ENCODE results near the gene PIGM.

PIGM gene

DNA sequence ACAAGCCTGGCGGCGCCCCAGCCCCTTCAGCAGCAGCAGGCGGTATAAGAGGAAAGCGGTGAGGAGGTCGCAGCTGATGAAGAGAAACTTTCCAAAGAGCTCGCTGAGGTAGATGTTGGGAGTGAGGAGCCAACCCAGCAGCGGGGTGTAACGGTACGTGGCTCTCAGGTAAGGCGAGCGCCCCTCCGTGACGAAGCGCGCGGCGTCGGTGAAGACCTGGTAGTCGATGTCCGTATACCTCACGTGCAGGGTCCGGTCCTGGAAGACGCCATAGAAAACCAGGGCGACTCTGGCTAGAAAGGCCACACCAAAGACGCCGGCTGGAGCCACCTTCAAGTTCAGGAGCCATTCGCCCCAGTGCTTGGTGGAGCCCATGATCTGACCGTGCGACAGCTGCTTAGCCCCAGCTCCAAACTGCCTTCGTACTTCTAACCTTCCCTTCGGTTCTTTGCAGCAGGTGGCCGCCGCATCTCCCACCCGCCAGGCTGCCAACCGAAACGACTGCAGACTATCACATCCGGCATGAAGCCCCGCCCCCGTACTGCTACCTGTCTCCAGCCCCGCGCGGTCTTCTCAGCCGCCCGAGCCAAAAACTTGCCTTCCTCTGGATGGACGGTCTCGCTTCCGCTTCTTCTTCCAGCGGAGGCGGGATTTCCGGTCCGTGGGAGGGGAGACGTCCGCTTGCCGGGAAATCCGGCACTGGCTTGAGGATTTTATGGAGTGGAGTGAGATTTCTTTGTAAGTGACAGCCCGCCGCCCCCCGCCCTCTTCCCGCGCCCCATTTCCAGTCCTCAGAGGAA lies at the start of gene PIGM:
TSS of gene PIGM (minus strand) at position 626 of the 800 bp plus-strand sequence. CDS start at position 375, 251 bp downstream.
- DNase-seq (ENCODE audit: low read depth) = peak; percentile 91

DNA sequence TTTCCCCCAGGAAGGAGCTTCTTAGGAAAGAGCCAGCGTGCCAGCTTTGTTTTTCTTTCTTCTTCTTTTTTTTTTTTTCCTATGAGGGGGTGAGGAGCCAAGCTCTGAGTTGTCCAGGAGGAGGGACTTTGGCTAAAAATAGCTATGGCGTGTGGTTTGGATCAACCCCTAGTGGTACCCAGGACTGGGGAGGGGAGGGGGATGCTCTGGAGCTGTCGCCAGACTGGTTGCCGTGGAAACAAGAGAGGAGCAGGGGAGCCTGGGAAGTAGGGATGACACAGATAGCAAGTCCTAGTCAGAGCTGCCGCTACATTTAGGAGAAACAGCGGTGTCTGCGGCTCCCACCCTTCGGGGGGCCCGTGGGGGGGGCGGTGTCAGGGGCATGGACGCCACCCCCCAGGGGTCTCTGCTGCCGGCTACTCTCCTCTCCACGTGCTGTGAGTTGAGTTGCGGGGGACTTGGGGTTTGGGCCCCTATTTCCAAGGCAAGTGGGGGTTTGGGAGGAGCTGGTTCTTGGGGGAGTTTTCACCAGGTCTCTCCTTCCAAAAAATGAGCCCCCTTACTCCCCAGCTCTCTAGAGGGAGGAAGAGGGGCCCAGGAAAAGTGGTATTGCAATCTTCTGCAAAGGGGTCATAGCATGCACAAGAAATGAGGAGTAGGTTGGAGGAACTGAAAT lies 49.6 kb upstream of the PIGM start, which contains the start of gene KCNJ9:
TSS of gene KCNJ9 (plus strand) at position 278 of the 676 bp plus-strand sequence. CDS start 2,493 bp downstream, outside the sequence.
- DNase-seq (ENCODE audit: low read depth) = no peak

DNA sequence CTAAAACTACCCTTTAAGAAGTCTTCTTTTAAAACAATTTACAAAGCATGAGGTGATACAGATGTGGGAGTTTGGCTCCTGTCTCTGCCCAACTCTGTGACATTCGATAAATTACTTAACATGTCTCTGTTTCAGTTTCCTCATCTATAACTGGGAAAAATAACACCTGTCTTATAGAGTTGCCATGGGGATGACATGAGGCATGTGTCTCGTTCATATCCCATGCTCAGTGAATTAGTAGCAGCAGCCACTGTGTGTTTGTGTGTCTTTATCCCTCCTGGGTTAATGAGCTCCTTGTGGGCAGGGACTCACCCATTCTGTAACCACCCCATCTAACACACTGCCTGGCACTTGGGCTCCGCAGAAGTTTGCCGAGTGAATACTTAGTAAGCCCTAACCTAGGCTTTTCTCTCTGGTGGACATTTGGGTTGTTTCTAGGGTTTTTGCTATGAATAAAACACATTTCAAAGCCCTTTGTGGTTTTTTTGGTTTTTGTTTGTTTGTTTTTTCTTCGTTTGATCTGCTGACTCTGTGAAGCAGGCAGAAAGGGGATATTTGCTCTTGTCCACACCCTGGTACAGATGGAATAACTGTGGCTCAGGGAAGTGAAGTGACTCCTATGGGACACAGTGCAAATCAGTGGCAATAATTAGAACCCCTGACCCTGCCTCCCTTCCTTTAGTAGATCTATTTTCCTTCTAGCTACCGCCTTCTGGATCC lies 48.8 kb upstream of the PIGM start:
- DNase-seq (ENCODE audit: low read depth) = no peak

DNA sequence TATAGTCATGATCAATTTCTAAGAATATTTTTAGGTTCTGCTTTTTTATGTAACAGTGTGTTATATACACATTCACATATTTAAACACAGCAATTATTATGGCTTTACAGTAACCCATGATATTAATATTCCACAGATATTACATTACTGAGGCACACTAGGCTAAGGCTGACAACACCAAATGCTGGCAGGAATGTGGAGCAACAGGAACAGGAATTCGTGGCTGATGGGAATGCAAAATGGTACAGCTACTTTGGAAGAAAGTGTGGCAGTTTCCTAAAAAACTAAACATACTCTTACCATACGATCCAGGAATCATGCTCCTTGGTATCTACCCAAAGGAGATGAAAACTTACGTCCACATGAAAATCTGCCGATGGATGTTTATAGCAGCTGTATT lies 47.7 kb upstream of the PIGM start:
- no peak for DNase-seq (ENCODE audit: low read depth)

DNA sequence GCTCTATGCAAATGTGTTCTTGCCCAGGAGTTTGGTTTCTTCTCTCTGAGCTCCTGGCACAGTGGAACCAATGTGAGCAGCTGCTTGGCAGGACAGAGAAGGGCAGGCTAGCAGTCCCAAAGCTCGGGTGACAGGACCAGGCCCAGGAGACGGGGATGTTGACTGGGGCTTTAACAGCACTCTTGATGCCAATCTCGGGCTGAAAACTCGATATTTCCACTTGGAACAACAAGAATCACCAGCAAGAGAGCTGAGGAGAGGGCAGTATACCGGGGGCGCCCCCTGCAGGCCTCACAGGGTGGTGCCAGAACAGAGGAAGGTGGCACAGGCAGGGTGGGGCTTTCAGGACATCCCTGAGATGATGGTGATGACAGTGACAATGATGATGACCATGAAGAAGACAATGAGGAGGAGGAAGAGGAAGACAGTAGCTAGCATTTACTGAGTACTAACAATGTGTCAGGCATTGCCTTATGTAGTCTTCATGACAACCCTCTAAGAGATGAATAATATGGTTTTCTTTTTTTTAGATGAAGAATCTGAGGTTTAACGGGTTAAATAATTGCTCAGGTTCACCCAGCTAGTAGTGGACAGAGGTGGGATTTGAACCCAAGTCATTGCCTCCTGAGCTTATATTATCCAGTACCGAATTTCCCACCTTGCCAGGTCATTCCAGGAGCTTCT lies 46.9 kb upstream of the PIGM start:
- no peak for DNase-seq (ENCODE audit: low read depth)

DNA sequence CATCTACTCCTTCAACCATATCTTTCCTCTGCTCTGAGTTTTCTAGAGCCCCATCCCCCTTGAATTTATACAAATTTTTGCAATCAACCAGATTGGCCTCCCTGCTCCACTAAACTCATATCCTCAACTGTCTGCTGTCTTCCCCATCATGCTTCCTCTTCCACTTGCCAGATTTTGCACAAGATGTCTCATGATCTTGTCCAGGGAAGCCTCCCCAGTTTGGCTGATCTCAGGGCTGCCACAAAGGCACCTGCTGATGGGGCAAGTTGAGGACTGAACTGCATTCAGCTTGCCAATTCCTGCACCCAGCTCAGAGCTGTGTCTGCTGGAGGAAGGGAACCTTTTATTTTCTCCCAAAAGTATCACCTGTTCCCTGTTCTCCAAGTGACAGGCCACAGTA lies 45.7 kb upstream of the PIGM start:
- no peak for DNase-seq (ENCODE audit: low read depth)

DNA sequence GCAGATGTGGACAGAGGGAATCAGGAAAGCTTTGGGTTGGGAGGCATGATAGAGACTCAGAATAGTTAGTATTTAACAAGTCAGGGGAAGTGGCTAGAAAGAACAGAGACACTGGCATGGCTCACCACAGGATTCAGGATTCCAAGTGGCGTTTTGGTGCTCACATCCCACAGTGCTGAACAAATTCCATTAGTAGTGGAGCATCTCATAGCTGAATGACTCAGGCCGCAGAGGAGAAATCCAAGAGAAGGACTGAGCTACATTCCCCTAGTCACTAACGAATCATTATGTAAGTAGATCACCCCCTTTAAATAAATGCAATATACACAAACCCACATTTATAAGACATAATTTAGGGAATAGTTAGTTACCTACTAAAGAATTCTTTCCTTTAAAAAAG lies 44.5 kb upstream of the PIGM start:
- no peak for DNase-seq (ENCODE audit: low read depth)

DNA sequence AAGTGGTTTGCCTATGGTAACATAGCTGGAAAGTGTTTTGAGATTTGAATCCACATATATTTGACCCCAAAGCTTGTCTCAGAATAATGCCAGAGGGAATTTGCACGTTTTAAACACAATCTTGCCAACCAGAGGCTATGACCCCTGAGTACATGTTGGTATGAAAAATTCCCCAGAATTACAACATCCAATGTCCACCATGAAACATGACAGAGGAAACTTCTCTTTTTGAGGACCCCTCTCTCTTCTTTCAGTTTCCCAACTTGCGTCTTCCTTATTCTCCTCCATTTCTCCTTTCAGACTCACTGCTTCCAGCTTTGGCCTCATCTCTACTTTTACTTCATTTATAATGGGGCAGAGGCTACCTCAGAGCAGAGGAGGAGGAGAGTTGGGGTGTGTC lies 44.0 kb upstream of the PIGM start:
- DNase-seq (ENCODE audit: low read depth) = no peak

DNA sequence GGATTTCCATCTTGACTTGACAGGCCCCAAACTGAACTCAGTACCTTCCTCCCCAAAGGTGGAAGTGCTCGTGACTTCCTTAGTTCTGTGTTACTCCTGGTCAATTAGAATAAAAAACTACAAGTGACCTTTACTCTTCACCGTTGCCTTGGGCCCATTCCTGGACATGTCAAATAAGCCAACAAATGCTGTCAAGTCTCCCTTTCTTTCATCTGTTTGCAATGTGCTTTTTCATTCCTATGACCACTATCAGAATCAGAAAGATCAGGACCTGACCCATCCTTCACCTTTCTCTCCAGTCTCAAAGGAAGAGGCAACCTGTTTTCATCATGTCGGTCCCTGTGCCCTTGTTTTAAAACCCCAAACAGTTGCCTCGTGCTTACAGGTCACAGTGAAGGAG lies 43.1 kb upstream of the PIGM start:
- no peak for DNase-seq (ENCODE audit: low read depth)

DNA sequence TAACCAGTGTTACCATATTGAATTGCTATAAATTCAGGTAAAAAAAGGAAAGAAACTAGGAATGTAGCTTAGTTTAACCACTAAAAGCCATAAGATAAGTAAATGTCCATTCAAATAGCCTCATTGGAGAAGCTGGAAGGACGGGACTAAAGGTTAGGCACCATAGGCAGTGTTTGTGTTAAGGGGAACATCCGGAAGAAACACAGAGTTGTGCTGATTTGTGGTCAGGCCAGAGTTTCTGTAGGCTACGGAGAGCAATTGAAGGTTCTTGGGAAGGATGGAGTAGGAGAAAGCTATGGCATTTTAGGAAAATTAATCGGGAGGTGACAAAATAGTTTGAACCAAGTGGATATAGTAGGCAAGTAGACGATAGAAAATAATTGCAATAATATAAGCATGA lies 39.5 kb upstream of the PIGM start:
- no peak for DNase-seq (ENCODE audit: low read depth)

DNA sequence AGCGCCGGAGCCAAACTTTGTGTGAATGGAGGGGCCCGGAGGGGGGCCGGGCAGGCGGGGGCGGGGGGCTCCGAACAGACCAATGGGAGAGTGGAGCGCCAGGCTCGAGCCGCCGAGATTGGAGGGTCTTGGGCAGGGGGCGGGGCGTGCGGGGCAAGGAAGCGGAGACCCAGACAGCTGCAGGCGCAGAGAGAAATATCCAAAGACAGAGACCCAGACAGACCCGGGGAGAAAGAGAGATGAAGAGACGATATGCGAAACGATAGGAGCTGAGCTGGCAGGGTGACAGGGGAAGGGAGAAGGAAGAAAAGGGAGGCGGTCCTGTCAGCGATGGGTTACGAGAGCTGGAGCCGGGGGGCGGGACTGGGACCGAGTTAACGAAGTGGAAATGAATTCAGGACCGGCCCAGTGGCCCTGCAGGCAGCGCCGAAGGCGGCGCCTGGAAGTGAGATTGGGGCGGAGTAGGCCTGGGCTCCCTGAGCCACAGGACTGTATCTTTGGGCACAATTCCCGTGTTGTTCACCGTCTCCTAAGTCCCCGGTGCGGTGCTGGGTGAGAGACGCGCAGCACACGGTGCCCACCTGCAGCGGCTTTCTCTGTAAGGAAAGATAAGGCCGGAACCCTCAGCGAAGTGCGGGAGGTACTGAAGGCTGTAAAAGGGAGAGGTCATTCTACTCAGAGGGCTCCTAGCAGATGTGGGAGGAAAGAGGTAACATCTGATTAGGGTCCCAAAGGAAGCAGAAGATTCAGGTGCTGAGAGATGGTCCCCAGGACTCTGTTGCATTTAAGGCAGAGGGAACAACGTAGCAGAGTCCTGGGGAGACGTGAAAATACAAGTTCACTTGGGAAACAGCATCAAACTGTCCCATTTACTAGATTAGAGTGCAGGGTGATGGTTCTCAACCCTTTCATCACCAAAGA lies 38.7 kb upstream of the PIGM start:
- DNase-seq (ENCODE audit: low read depth) = peak; percentile 47

DNA sequence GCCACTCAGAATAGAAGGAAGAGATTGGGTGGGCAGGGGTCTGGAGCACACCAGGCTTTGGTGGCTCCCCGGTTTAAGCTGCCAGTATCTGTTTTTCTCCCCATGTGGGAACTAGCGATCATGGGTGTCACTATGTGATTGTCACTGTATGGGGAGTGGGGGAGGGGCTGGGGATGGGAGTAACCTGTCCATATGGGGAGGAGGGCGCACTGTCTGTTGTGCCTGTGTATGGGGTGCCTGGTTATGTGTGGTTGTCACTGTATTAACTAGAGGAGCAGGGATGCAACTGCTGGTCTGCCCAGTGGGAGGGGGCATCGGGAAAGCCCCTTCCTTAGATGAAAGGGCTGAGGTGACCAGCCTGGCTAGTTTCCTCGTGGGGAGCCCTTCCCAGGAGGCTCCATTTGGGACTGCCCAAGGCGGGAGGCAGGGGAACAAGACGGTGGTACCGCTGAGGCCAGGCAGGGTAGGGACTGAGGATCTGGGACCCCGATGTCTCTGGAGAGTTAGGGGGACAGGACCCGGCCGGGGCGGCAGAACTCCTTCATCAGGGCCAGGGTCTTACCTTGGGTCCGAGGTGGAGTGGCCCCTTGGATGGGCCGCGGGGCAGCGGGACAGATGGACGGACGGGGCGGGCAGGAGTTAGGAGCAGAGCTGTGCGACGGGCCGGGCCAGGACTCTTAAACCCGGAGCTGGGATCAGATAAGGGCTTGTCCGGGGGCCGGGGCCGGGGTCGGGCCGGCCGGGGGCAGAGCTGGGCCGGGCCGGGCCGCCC lies 37.9 kb upstream of the PIGM start, which contains the start of gene KCNJ10:
TSS of gene KCNJ10 (minus strand) at position 701 of the 772 bp plus-strand sequence. CDS start 27,628 bp downstream, outside the sequence.
- DNase-seq (ENCODE audit: low read depth) = no peak

DNA sequence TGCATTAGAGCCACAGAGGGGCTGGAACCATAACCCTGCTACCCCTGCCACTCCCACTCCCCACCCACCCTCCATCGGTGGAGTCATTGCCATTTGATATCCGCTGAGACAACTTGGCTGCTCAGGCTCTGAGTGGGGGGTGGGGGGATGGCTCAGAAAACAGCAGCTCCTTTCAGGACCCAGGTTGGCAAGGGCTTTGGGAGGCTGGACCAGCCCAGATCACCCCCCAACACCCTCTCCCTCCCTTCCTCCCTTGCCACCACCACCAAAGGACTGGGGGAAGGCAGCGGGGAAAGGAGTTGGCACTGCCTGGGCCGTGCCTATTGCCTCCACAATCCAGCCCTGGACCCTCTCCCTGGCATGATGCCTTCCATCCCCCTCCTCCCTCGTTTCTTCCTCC lies 36.4 kb upstream of the PIGM start:
- DNase-seq (ENCODE audit: low read depth) = no peak

DNA sequence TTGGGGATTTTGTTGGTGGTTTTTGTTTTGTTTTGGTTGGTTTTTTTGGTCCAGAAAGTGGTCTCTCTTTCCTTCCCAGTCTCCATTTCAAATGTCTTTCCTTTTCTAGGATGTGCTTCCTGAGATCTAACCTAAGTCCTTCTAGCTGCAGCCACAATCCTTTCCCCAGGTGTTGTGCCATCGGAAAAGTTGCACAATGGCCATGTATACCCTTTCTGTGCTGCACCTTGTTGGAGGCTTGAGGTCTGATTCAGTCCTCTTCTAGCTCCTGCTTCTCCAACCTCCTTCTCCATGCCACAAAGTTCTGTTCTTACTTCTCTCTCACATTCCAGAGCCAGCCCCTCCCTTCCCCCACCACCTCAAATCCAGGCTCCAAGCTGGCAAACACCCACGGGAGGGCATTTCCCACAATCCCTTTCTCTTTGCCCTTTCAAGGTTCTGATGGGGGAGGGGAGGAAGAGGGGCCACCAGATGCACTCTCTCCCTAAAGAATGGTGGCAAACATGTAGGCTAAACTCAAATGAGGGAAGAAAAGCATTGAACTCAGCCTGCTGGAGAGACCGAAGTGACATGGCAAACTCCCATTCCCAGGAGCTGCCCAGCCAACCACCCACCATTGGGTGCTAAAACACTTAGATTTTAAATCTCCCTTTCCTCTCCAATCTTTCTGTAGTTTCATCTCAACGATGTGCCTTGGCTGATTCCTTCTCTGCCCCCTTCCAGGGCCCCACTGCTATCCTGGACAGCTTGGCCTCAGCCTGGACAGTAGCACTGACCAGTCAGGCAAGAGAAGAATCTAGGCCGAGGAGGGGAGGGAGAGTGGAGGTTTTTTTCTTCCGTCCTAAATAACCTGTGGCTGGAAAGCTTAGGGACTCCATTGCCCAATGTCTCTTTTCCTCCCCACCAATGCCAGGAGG lies 35.3 kb upstream of the PIGM start:
- no peak for DNase-seq (ENCODE audit: low read depth)

DNA sequence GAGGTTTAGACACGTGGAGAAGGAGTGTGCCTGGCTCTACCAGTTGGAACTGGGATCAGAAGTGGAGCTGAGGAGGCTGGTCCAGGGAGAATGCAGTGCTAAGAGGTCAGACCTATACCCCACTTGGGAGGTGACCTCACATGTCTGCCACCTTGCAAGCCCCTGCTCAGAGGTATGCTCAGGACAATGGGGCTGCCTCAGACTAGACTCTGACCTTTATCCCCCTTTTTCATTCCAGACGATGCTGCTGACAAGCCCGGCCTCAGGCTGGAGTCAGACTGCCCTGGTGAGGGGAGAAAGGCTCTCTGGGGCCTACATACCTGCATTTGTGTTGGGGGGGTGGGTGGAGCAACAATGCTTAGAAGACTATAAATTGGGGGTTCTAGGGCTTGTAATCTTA lies 33.0 kb upstream of the PIGM start:
- no peak for DNase-seq (ENCODE audit: low read depth)

DNA sequence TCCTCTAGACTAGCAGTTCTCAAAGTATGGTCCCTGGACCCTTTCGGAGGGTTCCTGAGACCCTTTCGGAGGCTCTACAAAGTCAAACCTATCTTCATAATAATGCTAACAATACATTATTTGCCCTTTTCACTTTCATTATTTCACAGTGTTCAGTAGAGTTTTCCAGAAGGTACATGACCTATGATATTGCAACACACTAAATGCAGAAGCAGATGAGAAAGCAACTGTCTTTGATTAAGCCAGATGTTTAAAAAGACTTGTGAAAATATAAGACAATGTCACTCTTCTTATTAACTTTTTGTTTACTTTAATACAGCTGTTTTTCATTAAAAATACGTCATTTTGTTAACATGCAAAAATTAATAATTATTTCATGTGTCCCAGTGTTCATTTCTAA lies 32.4 kb upstream of the PIGM start:
- DNase-seq (ENCODE audit: low read depth) = no peak

DNA sequence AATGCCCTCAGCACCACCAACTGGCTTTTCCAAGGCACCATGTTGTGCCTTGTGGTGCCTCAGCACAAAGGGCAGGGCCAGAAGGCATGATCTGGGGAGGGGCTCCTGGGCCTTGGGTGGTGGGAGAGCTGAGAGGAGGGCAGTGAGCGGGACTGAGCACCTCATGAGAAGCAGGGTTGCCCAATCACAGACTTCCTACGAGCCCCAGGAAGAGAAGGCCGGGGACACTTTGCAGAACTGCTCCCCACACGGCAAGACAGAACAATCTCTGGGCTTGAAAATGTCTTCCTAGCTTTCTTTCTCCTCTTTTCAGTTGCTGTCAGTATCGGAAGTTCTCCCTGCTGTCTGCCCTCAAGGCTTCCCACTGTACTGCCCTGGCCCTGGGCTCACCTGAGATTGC lies 31.4 kb upstream of the PIGM start:
- no peak for DNase-seq (ENCODE audit: low read depth)

DNA sequence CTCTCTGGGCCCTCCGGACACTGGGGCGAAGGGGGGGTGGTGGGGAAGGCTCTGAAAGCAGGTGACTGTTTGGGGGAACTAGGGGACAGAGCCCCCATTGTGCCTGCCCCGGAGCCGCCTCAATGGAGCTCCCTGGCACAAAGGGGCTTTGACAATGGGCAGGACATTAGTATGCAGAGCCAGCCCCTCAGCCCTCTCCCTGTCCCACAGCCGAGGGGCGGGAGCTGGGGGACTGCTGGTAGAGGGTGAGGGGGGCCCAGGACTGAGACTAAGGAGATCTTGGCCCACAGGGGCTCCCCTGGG lies 30.4 kb upstream of the PIGM start:
- no peak for DNase-seq (ENCODE audit: low read depth)

Measured in stimulated activated CD8-positive, alpha-beta memory T cell treated with anti-CD3 and anti-CD28 coated beads, Interleukin-7, amount 100 ng/mL, for 24 hours (primary cell).